ENCODE results near the gene THEM4. TPM values are rescaled to one million over a fixed set of nuclear protein-coding genes. Genes with fewer than 3 reads are reported as not detected.

Gene THEM4
- total RNA-seq, 2 experiments from 2014 or later = 19.6 to 24.9 TPM

Other genes starting within 250 kb of the THEM4 start
- gene CELF3, start 192.7 kb downstream of the THEM4 start, total RNA-seq = not detected
- not detected for gene RIIAD1, start 188.0 kb downstream of the THEM4 start, total RNA-seq
- gene MRPL9, start 146.0 kb downstream of the THEM4 start, total RNA-seq = 100 to 1,000 TPM; 135 to 154 TPM
- 10 to 100 TPM; 30.6 to 32.4 TPM for gene TDRKH, start 119.0 kb downstream of the THEM4 start, total RNA-seq
- under 1 TPM; 0.33 to 0.39 TPM for gene LINGO4, start 104.1 kb downstream of the THEM4 start, total RNA-seq
- 10 to 100 TPM in 1 of 2 experiments, 1 to 10 TPM in 1; 9.9 to 10.9 TPM for gene RORC, start 77.7 kb downstream of the THEM4 start, total RNA-seq
- 1 to 10 TPM; 3.3 to 3.9 TPM for gene C2CD4D, start 69.7 kb downstream of the THEM4 start, total RNA-seq
- not detected for gene THEM5, start 55.8 kb downstream of the THEM4 start, total RNA-seq
- 100 to 1,000 TPM; 257 to 270 TPM for gene S100A10, start 84.3 kb upstream of the THEM4 start, total RNA-seq
- 100 to 1,000 TPM; 460 to 477 TPM for gene S100A11, start 127.5 kb upstream of the THEM4 start, total RNA-seq
- gene TCHHL1, start 179.6 kb upstream of the THEM4 start, total RNA-seq = not detected
- not detected for gene TCHH, start 205.9 kb upstream of the THEM4 start, total RNA-seq
- gene RPTN, start 249.7 kb upstream of the THEM4 start, total RNA-seq = not detected

Measured in activated CD4-positive, alpha-beta memory T cell treated with anti-CD3 and anti-CD28 coated beads for 36 hours (primary cell).